Inferior parietal cortex (tissue), 1 donor: ENCODE data around the gene NFATC2.
A peak's percentile ranks its signal among the peaks of the same experiment; 100 is the strongest.

ENCODE experiments used
- DNase-seq: peaks from one replicate; pipeline ENCODE4 v3.0.0-alpha.2; 2016; ENCODE audit errors: extremely low spot score

NFATC2 gene

DNA sequence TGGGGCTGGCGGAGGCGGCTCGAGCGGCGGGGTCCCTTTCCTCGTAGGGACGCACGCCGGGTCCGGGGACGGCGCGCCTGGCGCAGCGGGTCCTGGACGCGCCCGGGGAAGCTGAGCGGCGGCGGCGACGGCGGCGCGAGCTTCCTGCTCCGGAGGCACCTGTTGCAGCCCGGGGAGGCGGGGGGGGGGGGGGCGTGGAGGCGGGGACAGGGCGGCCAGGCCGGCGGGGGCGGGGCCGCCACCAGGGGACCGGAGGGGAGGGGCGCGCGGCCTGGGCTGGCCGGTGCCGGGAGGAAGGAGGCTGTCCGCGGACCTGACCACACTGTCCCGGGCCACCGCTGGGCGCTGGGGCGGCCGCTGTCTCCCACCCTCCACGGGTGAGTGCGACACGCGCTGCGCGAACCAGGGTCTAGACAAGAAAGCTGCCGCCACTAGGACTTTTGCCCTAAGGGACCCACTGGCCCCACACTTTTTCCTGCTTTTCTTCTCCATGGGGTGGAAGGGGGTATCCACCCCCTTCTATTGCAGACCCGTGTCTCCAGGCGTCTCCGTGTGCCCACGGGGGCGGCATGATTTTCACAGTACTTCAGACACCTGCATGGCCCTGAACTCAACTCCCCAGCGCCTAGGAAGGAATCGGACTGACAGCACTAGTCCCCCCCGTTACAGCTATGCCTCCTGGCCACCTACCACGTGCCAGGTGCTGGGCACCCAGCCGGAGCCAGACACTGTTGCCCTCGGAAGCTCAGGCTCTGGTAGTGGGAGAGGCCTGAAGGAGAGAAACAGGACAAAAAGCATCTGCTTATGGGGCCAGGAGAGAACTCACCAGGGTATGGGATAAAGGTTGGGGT, at the start of gene NFATC2:
Gene NFATC2 (minus strand): TSS at position 149 of the 851 bp plus-strand sequence. CDS start 220 bp downstream, outside the sequence.
- DNase-seq: no peak

DNA sequence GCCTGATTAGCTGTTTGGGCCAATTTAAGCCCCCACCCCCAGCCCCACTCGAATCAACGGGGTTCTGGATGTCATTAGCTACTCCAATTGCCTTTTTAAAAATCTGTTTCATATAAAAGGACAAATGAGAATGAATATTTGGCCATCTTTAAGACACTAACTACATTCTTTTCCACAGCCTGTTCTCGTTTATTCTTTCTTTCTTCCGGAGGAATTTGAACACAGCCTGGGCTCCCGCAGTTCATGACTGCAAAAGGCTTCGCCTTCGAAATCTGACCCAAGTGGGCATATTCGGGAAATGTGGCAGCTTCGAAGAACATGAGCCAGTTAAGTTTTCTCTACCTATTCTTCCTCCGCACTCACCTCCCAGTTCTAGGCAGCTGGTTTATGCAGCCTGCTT, 49.4 kb upstream of the NFATC2 start:
- DNase-seq: no peak

DNA sequence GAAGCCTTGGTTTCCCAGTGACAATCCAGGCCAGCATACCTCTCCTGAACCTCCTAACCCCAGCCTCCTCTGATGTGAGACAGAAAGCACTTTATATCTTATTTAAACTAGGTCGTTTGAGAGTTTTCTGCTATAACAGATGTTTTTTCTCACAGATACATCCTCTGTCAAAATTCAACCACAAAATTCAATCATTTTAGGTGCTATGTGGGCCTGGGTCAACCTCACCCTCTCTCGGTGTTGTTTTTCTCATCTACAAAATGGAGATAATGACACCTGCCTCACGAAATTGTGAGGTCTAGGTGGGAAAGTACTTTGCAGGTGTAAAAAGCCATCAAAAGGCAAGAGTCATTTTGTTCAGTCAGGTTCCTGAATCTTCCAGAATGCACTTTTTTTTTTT, 46.2 kb upstream of the NFATC2 start:
- DNase-seq: no peak

DNA sequence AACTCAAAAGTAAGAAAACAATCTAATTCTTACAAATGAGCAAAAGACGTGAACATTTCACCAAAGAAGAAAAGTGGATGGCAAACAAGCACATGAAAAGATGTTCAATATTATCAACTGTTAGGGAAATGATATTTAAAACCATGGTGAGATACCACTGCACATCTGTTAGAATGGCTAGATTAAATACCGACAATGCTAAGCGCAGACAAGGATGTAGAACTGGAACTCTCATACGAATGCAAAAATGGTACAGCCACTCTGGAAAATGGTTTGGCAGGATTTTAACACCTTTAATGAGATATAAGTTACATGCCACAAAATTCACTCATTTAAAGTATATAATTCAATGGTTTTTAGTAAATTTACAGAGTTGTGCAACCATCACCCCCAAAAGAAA, 44.6 kb upstream of the NFATC2 start:
- DNase-seq: no peak

DNA sequence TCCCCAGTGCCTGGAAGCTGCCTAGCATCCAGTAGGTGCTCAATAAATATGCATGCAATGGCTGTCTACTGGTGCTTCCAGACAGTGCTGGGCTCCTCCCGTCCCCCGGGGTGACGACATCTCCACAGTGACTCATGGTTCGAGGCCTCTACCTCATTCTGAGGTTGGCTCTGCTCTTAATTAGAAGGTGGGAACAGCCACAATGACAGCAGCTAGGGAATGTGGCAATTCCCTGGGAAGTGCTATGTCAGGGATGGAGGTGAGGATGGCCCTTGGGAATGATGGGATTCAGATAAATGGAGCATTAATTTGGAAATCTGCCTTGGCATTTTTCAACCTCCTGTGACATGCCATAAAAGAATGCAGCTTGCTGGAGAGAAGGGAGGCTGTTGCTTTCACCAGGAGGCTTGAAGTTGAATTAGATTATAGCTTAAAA, 43.5 kb upstream of the NFATC2 start:
- DNase-seq: no peak

DNA sequence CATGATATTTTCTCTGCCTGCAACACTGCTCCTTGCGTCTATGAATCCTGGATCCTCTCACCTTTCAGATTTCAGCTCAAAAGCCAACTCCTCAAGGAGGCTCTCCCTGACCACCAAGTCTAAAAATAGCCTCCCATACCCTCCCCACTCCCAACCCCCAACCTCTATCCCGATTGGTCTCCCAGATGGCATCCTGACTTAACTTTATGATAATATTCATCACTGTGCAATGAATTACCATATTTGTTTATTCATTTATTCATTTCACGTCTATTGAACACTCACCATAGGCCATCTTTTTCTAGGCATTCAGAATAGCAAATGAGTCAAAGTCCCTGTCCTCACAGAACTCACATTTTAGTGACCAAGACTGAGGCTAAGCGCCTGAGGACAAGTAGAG, 42.6 kb upstream of the NFATC2 start:
- no peak for DNase-seq

DNA sequence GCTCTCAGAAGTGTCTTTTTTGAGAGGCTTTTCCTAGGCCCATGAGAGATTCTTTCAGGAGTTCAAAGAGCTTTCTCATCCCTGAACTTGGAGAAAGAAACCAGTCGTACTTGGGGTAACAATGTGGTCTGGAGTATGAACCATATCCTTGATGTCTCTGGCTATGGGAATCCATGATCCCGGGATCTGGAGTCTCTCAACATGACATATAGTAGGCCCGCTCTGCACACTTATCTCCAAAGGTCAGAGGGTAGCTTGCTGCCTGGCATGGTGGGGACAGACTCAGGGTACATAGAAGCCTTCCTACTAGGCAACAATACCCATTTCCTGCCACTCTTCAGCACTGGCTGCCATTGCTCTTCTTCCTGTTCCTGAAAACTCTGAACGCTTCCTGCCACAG, 42.2 kb upstream of the NFATC2 start:
- no peak for DNase-seq

DNA sequence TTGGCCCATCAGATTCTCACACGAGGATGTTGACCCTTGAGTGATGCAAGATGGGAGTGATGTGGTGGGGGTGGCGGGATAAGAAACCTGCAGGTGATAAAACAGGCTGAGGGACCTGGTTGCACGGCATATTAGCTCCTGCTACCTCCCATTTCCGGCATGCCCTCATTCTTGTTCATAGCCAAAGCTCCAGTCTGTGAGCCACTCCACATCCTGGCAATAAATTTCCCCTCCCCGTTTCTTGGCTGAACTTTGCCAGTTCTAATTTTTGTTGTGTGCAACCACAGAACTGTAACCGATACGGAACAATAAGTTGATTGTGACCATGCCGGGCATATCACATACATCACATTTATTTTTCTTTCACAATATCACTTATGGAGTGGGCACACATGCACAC, 41.6 kb upstream of the NFATC2 start:
- no peak for DNase-seq

DNA sequence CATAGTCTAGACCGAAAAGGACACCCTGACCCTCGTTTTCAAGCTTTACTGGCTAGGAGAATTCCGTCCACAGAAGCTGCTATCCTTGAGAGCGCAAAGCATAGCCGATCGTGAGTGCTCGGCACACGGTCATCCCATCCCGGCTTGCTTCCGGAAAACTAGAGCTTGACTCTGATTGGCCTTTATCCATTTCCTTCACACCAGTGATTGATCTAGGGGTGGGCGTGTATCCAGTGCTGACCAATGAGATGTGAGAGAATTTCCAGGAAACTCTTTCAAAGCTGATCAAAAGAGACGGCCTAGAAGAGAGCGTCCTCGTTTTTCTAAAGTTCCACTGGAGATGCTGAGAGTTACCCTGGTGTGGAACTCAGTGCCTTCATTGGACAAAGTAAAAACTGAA, 41.0 kb upstream of the NFATC2 start:
- no peak for DNase-seq

DNA sequence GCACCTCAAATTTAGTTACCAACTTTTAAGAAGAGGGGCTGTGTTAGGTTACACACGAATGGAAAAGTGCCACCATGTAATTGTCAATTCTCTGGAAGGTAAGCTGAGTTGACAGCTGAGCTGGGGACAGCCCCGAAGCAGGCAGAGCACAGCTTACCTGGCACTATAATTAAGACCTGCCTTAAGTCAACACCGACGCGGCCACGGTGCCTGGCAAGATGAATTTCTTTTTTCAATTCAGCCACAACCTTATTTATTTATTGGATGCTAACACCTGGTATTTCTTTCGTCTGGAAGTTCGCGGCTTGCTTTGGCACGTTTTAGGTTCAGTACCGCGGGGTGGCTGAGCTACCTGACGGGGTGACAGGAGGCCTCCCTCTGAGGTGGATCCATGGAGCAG, 40.6 kb upstream of the NFATC2 start:
- DNase-seq: no peak

DNA sequence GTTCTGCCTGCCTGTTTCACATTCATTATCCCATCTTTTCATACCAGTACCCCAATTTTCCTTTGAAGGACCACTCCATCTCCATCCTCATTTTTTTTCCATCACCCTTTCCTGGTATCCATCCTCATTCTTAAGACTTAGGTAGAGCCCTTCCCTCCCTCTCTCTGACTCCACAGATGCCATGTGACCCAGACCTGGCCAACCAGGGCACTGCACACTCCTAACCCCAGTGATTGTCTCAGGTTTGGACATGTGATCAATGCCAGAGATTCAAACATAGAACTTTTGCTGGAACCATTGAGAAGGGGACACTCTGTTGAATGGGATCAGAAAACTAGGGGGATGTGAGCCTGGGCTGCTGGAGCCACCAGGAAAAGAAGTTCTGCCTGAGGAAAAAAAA, 39.1 kb upstream of the NFATC2 start:
- DNase-seq: no peak

DNA sequence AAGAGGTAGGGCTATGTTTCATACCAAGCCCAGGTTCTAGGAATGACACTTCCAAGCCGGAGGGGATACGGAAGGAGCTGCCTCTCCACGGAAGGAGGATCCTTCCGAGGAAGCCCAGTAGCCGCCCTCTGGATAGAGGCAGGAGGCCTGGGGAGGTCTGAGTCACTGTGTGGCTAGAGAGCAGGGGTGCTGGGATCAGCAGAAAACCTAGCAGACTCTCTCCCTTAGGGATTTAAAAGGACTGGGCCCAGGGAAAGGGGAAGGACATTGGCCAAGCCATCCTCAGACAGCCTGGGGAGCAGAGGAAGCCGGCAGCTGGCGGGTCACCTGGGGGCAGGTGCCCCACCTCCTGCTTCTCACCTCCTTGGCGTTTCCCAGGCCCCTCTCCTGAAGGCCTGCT, 36.6 kb upstream of the NFATC2 start:
- DNase-seq: no peak

DNA sequence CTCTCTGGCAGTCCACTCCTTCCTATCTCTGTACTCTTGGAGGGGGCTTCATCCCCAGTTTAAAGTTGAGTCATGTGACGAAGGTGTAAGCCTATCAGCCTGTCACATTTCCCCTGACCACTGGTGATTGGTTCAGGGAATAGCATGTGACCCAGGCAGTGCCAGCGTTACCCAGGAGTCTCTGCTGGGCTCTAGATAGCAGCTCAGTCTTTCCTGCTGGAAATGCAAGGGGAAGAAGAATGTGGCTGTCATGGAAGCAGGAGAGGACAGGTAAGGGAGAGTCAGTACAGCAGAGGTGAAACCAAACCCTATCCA, 35.6 kb upstream of the NFATC2 start:
- no peak for DNase-seq

DNA sequence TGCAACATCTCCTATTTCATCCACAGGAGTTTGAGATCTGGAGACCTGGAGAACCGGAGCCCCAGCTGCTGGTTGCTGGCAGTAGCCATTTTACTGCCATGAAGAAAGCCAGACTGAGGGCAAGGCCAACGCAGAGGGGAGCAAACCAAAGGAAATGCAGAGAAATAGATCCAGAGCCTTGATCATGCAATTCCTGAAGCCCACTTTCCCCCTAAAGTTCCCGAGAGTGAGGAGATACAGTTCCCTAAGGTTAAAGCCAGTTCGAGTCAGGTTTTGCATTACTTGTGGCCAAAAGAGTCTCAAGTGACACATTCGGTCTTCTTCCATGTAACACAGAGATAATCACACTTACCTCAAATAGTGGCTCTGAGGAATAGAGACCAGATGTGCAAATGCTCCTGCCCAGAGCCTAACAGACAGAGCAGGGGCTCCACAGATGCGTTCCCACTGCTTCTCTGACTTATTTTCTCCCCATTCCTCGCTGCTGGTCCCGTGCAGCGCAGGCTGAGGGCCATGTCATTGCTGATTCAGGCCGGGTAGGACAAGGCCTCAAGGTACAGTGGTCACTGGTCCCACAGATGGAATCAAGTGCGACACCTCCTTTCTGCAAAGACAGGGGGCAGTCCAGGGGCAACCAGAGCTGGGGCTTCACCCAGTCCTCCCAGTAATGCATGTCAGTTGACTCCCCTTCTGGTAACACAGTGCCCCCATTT, 35.1 kb upstream of the NFATC2 start:
- DNase-seq: no peak

DNA sequence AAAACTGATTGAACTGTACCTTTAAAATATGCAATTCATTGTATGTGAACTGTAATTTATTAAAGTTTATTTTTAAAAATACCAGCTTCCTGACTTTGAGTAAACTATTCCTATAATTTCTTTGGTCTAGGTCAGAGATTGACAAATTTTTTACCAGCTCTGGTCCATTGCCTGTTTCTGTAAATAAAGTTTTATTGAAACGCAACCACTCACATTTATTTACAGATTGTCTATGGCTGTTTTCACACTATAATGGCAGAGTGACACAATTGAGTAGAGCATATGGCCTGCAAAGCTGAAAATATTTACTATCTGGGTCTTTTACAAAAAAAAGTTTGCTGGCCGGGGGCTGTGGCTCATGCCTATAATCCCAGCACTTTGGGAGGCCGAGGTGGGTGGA, 33.0 kb upstream of the NFATC2 start:
- DNase-seq: no peak

DNA sequence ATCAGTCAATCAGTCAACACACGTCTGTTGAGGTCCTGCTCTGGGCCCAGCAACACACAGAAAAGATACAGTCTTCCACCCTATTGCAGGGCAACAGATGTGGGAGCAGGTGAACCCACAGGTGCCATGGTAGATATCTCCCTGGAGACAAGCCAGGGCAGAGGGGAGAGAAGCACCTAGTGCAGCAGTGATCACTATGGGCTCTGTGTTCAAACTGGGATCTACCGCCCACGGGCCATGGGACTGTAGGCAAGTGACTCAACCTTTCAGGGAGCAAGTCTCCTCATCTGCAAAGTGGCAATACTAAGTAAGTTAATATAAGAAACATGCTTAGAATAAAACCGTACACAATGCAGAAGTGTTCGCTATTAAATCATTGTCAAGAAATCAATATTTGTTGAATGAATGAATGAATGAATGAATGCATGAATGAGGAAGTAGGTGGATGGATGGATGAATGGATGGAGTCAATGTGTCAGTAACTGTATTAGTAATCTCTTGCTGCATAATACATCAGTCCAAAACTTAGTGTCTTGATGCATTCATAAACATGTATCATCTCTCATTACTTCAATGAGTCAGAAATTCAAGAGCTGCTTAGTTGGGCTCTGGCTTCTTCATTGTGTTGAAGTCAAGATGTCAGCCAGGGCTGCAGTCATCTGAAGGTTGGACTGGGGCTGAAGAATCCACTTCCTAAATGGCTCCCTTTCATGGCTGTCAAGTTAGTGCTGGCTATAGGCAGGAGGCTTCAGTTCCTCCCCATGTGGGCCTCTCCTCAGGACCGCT, 31.9 kb upstream of the NFATC2 start:
- no peak for DNase-seq

DNA sequence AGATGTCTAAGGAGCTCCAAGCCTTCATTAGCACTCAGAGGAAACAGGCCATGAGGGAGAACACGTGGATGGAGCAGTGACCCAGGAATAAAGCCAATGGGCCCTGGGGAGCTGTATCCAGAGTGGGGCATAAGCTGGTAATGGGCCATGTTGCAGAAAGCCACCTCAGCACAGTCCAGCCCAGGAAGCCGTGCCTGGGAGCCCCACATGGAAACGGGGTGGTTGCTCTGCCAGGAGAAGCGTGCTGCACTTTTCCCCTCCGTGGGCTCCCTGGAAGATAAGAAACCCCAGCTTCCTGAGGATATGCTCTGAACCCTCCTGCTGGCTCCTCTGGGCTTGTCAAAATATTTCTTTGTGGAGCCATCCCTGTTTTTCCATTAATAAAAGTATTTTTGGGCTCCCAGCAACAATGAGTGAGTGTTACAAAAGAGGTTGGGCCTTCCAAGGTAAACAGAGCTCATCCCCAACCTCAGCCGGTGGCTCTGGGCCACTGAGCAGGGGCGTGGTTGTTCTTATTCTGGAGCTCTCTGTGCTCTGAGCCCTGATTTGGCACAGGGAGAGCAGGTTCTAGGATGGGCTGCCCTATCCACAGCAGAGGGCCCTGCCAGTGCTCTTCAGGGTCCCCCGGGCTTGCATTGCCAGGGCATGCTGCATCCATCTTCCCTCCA, 31.2 kb upstream of the NFATC2 start:
- no peak for DNase-seq

DNA sequence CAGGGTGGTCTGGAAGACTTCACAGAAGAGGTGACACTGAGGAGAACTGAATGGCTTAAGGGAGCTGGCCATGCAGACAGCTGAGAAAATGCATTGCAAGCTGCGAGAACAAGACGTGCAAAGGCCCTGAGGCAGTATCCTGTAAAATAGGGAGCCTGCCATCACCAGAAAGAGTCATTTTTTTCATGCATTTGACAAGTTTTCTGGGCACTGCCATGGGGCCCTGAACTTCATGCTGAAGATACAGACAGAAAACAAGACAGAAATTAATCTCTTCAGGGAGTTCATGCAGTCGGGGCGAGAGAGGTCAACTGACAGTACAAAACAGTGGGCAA, 28.9 kb upstream of the NFATC2 start:
- DNase-seq: no peak

DNA sequence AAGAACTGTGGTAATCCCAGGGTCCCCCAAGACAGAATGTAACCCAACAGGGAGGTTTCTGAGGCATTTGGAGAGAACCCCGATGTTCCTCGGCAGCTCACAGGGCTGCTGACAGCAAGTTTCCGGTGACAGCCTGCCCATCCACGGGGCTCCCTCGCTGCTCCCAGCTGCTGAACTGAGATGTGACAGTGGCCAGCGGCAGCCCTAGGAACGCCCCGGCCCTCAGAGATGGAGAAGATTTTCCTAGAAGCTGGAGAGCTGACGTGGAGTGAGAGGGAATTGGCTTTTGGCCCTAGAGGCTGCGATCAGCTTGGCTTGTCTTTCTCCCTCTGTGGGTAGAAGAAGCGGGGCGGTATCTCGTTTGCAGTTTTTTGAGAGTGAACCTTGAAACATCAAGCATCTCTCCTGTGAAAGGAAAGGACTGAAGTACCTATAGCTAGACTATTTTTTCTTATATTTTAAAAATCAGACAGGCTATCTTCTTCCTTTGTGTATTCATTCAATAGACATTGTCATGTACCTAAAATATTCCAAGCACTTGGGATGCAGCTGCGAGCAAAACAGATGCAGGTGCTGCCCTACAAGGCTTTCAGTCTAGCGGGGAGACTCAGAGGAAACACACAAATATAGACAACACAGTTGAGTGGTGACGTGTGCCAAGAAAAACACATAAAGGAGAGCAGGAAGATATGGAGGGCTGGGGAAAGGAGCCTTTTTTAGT, 28.4 kb upstream of the NFATC2 start:
- DNase-seq: no peak

DNA sequence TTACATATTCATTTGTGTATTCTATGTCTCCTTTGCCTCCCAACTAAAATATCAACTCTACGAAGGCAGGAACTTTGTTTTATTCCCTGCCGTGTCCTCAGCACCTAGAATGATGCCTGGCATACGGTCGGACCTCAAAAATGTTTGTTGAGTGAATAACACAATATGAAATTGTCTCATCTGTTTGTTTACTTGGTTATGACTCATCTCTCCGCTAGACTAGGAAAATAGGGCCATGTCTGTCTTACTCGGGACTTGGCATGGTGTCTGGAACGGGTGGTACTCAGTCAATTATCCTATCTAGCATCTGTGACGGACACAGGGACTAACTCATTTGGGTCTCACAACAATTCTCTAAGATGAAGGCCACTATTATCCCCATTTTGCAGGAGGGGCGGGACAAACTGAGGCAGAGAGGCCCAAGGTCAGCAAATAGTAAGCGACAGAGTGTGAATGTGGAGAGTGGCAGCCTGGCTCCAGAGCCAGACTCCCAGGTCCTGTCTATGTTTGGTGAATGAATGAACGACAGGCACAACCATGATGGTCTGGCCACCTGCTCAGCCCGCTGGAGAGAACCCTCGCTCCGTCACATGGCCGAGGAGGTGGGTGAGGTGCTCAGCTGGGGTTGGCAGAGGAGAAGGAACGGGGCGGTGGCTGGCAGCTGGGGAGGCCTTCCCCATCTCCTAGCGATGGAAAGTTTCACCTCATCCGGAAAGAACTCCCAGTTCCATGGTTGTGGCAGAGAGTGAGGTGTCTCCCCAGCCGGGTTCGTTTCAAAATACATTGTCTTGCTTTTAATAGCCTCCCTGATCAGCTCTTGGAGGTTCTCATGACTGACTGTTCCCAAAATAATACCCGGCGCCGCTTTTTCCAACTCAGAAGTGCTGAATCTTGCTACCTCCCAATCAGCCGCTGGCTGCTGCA, 27.6 kb upstream of the NFATC2 start:
- peak; percentile 7 for DNase-seq
